ENCODE results near the gene EFNA5.

DNA sequence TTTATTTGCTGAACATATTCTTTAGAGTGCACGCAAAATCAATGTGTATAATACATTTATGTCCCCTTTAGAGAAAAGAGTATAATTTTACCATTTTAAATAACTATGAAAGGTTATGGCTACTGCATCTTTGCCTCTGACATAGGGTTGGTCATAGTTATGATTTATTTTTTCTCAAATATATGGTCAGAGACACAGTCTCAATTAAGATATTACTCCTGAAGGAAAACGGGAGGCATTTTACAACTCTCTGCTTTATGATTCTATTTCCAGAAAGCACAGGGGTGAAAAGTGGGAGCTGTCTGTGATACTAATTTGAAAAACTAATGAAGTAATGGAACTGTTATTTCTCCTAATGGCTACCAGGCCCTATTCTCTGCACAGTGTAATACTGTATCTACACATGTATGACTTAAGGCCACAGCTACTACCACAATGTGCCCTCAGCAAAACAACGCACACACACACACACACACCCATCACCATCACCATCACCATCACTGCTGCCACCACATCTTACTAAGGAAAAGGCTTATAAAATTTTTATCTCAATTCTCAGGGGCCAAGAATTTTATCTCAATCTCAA is 262.9 kb downstream of the EFNA5 start:
- TF ChIP-seq POLR2A (IDR thresholded peaks at IDR 0.05; ENCODE audit: low read length), result no peak
- no peak for TF ChIP-seq GATA1 (IDR thresholded peaks at IDR 0.05; ENCODE audit: low read depth, low read length)

All from erythroblast (primary cell).